Adrenal gland (tissue), 12 donors: Measurements from ENCODE around the gene AXIN2. TPM values are rescaled to one million over a fixed set of nuclear protein-coding genes. Genes with fewer than 3 reads are reported as not detected.

Source experiments
- DNase-seq, 7 donors: peaks; one replicate each; pipeline ENCODE4 v3.0.0-alpha.2; 2019 to 2020
- H3K27ac ChIP-seq, 5 donors: fragments of 200-600 bp; sonication (generic) in 4 of 5; 1 replicate in 3 of 5; 2 replicates in 2 of 5; pipeline versions ENCODE4 v1.5.1 to v1.8.0; 2016 to 2020; ENCODE audit warnings: mild to moderate bottlenecking in 1 of 5
- H3K27me3 ChIP-seq: fragments of 200-600 bp; 2 replicates; pipeline ENCODE4 v1.8.0; 2021
- H3K36me3 ChIP-seq, 2 donors: fragments of 200-600 bp; replicated peaks in 1 of 2; 1 replicate in 1 of 2; 2 replicates in 1 of 2; pipeline versions ENCODE4 v1.5.1 to v1.8.0; 2018 to 2022
- H3K4me1 ChIP-seq, 2 donors: fragments of 200-600 bp; replicated peaks in 1 of 2; 1 replicate in 1 of 2; 2 replicates in 1 of 2; pipeline versions ENCODE4 v1.5.1 to v1.8.0; 2018 to 2021
- H3K4me3 ChIP-seq, 4 donors: fragments of 200-600 bp; sonication (generic) in 3 of 4; one replicate each; pipeline ENCODE4 v1.5.1; 2016 to 2018
- H3K9me3 ChIP-seq, 3 donors: fragments of 200-600 bp; sonication (generic) in 1 of 3; replicated peaks in 1 of 3; 1 replicate in 2 of 3; 2 replicates in 1 of 3; pipeline versions ENCODE4 v1.5.1 to v1.8.0; 2016 to 2021
- POLR2A ChIP-seq, 2 donors: fragments of 450-650 bp; IDR thresholded peaks; one replicate each; pipeline ENCODE4 v1.6.1; 2017; ENCODE audit warnings: antibody characterized with exemption in 2 of 2, mild to moderate bottlenecking in 2 of 2, moderate library complexity in 1 of 2
- WGBS, 4 donors: extraction: QIAGEN DNeasy Blood & Tissue Kit in 2 of 4; methylation state at CpG; one replicate each; pipeline versions ENCODE4 v1.1.5 to v1.1.7; 2013 to 2017; 5-methylcytosine and 5-hydroxymethylcytosine counted together
- intact Hi-C, 2 donors: fragments of 100-400 bp; cut with DNase I; formaldehyde crosslinking; loops; one replicate each; pipeline versions ENCODE4 v1.14.1 to v1.15.0; 2022 to 2023
- polyA plus RNA-seq, 3 donors: library from polyadenylated mRNA; stranded (reverse); fragments of 200-250 nt in 2 of 3; fragments of 350-450 nt in 1 of 3; fragmentation: Illumina TruSeq in 1 of 3; extraction: RNeasy Lipid Tissue Mini Kit (QIAGEN cat#74804) in 1 of 3; gene quantifications; one replicate each; pipeline ENCODE4 v1.2.3, GENCODE V29; 2013 to 2014
- total RNA-seq, 9 donors: library from RNA; depleted of rRNA in 4 of 9; stranded (reverse); fragments of >200 nt in 4 of 9; fragments of 120-200 nt in 1 of 9; fragmentation: NEBNext Ultra II Directional in 1 of 9; extraction: Animal tissue kit (Norgen Biotek cat#: 25700) in 1 of 9; gene quantifications; one replicate each; pipeline versions ENCODE4 v1.1.0 to v1.2.4, GENCODE V29; 2013 to 2023
- TF ChIP-seq, protein P1 (sequence below), 6 experiments: fragments of 450-650 bp in 4 of 6; fragments of 200-600 bp in 2 of 6; sonication (generic) in 1 of 6; IDR thresholded peaks; 1 replicate in 5 of 6; 2 replicates in 1 of 6; pipeline versions ENCODE4 v1.5.1 to v1.8.0; 2016 to 2021; ENCODE audit warnings: antibody characterized with exemption in 6 of 6, mild to moderate bottlenecking in 2 of 6, moderate library complexity in 1 of 6
- donor health status: healthy with polysubstance abuse.
- donor health status: Bipolar disorder and iron deficiency.
- donor health status: DM: yes; HTN: yes; CAD: no.
- donor health status: DM: no; HTN: no; CAD: no.
- donor health status: DM: no; HTN: no; CAD: no.
- donor health status: DM: yes; HTN: yes; CAD: no.

The AXIN2 gene
- total and polyA plus RNA-seq, 12 donors: 4.4 to 47.3 (median 18.3) TPM

DNA sequence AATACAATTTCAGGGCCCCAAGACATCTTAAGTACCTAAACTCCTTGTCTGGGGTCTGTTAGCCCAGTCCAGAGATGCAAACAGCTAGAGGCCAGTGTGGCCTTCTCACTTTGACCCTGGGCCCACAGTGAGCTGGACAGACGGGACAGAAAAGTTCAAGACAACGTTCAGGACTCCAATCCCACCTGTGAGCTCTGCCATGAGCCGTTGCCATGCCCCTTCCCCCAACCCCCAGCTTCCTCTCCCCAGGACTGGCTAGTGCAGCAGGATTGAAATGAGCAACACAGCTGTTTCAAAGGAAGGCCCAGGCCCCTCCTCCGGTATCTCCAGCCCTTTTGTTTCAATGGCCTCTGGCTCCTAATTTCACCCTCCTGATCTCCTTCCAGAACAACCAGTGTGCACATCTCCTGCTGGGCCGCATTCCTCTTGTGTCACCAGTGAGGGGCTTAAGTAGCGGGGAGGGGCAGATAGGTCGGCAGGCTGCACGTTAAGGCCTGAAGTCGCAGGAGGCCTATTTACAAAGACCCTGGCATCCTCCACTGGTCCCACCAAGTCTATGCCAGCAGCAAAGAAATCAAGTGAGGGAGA, 11.3 kb downstream of the AXIN2 start:
- Histone ChIP-seq H3K4me3 (no peak overlapping the region), H3K36me3 (peaks cover 0 to 21% of the 10 kb centered on the region in 2 donors), H3K9me3 (no peaks in the 10 kb centered on the region), H3K27ac (peak overlapping the region in 1 of 5 donors; percentile 40), H3K27me3 (no peaks in the 10 kb centered on the region), H3K4me1 (peaks cover 13 to 58% of the 10 kb centered on the region in 2 donors)
- TF ChIP-seq, protein P1, sequence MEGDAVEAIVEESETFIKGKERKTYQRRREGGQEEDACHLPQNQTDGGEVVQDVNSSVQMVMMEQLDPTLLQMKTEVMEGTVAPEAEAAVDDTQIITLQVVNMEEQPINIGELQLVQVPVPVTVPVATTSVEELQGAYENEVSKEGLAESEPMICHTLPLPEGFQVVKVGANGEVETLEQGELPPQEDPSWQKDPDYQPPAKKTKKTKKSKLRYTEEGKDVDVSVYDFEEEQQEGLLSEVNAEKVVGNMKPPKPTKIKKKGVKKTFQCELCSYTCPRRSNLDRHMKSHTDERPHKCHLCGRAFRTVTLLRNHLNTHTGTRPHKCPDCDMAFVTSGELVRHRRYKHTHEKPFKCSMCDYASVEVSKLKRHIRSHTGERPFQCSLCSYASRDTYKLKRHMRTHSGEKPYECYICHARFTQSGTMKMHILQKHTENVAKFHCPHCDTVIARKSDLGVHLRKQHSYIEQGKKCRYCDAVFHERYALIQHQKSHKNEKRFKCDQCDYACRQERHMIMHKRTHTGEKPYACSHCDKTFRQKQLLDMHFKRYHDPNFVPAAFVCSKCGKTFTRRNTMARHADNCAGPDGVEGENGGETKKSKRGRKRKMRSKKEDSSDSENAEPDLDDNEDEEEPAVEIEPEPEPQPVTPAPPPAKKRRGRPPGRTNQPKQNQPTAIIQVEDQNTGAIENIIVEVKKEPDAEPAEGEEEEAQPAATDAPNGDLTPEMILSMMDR (IDR thresholded peaks at IDR 0.05): no peak
- TF ChIP-seq POLR2A (IDR thresholded peaks at IDR 0.05): no peak
- no peak for DNase-seq
- 59 to 74% (median 70%) methylated on average over 9 of the region's 9 CpGs for WGBS, 4 donors
- intact Hi-C loops: loop anchor here (10.0 kb wide), 2 partner anchors 255 to 315 kb away; no protein-coding TSS in a partner anchor

DNA sequence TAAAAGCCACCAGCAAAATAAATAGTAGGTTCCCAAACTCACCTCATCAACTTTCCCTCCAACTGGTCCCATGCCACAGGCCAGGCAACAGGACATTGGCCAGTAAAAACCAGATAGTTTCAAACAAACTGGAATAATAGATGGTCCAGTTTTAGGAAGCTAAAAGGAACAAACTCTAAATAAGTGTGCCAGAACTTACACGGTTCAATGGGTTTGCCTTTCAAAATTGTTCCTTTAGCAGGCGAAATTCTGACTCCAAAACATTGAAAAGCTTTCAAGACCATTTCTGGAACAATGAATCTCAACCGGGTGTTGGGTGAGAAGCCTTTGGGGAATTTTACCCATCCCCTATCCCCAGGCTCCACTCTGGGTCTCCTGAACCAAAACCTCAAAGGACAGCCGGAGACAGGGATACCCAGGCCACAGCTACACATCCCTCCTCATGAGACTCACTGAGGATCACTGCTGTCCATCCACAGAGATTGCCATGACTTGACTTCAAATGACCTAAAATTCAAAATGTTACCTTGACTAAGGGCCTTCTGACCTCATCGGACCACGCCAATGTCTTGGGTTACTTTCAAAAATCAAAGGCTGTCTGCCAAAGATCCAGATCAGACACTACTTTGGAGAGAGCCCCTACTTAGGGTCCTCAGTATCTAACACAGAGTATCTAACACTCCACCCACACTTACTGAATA, 13.0 kb downstream of the AXIN2 start:
- peaks cover 13 to 66% of the 10 kb centered on the region in 2 donors for H3K4me1 ChIP-seq

DNA sequence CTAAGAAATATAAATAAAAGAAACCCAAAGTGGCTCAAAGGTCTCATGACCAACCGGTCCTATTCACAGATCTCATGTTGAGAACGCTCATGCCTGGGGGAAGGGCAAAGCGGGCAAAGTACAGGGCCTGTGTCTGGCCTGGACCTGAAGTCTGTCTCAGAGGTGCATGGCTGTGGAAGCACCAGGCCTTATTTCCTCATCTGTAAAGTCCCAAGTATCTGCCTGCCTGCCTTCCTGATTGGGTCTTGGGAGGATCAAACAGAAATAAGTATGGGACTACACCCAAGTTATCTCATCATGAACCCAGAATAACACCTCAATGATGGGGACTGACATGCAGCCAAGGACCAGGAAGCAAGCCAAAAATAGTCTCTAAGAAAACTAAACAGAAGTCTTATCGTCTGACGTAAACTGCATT, 14.2 kb downstream of the AXIN2 start:
- H3K27me3 ChIP-seq: no peaks in the 10 kb centered on the region
- no peak overlapping the region for H3K4me3 ChIP-seq
- TF ChIP-seq POLR2A (IDR thresholded peaks at IDR 0.05): no peak
- TF ChIP-seq, protein P1 (IDR thresholded peaks at IDR 0.05): no peak
- H3K4me1 ChIP-seq: peaks cover 19 to 65% of the 10 kb centered on the region in 2 donors
- peaks cover 0 to 26% of the 10 kb centered on the region in 2 donors for H3K36me3 ChIP-seq
- DNase-seq: peak in 1 of 7 donors; percentile 46
- H3K27ac ChIP-seq: peak overlapping the region in 1 of 5 donors; percentile 10
- intact Hi-C loops: no loop called here
- WGBS, 4 donors: 44 to 56% (median 45%) methylated on average over 5 of the region's 5 CpGs
- no peaks in the 10 kb centered on the region for H3K9me3 ChIP-seq

More for the DNA sequence above, 13.0 kb downstream of the AXIN2 start:
- no peaks in the 10 kb centered on the region for H3K9me3 ChIP-seq
- 73 to 85% (median 81%) methylated on average over 6 of the region's 6 CpGs for WGBS, 4 donors
- H3K36me3 ChIP-seq: peaks cover 0 to 25% of the 10 kb centered on the region in 2 donors
- no peak for DNase-seq
- no peaks in the 10 kb centered on the region for H3K27me3 ChIP-seq
- H3K27ac ChIP-seq: peak overlapping the region in 1 of 5 donors; percentile 24
- intact Hi-C loops: no loop called here
- no peak overlapping the region for H3K4me3 ChIP-seq
- TF ChIP-seq, protein P1 (IDR thresholded peaks at IDR 0.05): no peak
- TF ChIP-seq POLR2A (IDR thresholded peaks at IDR 0.05): no peak

DNA sequence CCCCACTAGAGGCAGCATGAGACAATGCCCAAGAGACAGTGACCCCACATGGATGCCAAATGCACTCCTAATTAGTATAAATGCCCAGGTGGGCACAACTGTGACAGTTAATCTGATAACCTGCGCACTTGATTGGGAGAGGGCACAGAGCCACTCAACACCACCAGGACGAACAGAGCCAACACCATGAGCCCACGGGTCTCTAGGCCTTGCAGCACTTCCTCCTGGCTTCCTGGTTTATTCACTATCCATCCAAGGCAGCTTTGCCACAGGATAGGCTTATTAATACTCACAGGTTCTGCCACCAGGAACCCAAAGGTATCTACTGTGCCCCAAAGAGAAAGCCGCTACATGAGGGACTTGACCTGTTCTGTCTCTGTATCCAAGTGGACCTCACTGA, 14.9 kb downstream of the AXIN2 start:
- 76 to 91% (median 86%) methylated on average over 3 to 4 of the region's 4 CpGs for WGBS, 4 donors
- Histone ChIP-seq H3K27me3 (no peaks in the 10 kb centered on the region), H3K4me3 (no peak overlapping the region), H3K4me1 (peaks cover 19 to 58% of the 10 kb centered on the region in 2 donors), H3K9me3 (no peaks in the 10 kb centered on the region), H3K36me3 (peaks cover 0 to 26% of the 10 kb centered on the region in 2 donors), H3K27ac (peak overlapping the region in 1 of 5 donors; percentile 7)
- intact Hi-C loops: no loop called here
- TF ChIP-seq POLR2A (IDR thresholded peaks at IDR 0.05): no peak
- DNase-seq: no peak
